ENCODE measurements around the gene MEIG1. TPM values are rescaled to one million over a fixed set of nuclear protein-coding genes. Genes with fewer than 3 reads are reported as not detected.

The MEIG1 gene
- total RNA-seq, 1 donor from 2014 or later: not detected

- Histone ChIP-seq H3K27me3 (no peaks in the 10 kb centered on the region), H3K79me2 (ENCODE audit: low read depth) (peaks cover 20% of the 10 kb centered on the region), H3F3A (ENCODE audit: low read depth) (peaks cover 29% of the 10 kb centered on the region), H4K20me1 (ENCODE audit: low read depth) (peaks cover 6% of the 10 kb centered on the region), H3K27ac (no peak overlapping the region), H3K9me3 (ENCODE audit: low read depth) (no peaks in the 10 kb centered on the region), H3K9ac (no peak overlapping the region), H3K4me3 (peak overlapping the region; percentile 63), H3K4me2 (peak overlapping the region; percentile 82), H3K4me1 (peaks cover 9% of the 10 kb centered on the region), H2AFZ (replicated peaks) (no peak overlapping the region), H3K36me3 (no peaks in the 10 kb centered on the region)
- TF ChIP-seq EZH2phosphoT487 (IDR thresholded peaks at IDR 0.05) (no peak), CTCF (IDR thresholded peaks at IDR 0.05) (no peak), EZH2 (IDR thresholded peaks at IDR 0.05) (no peak)
- no peak for DNase-seq (ENCODE audit: low spot score)
- Mint-ChIP-seq H3K4me1 (peaks cover 25% of the 10 kb centered on the region), H3K27ac (peak overlapping the region; percentile 40), H3K4me3 (peak overlapping the region; percentile 91), H3K9me3 (no peaks in the 10 kb centered on the region), H3K36me3 (no peaks in the 10 kb centered on the region), H3K27me3 (ENCODE audit: insufficient read depth, low read depth) (no peaks in the 10 kb centered on the region)
Measured at GRCh38 chr10:14954934-14955333, 4.3 kb upstream of the MEIG1 start.

- TF ChIP-seq EZH2phosphoT487 (IDR thresholded peaks at IDR 0.05) (no peak), CTCF (IDR thresholded peaks at IDR 0.05) (no peak), EZH2 (IDR thresholded peaks at IDR 0.05) (no peak)
- Histone ChIP-seq H4K20me1 (ENCODE audit: low read depth) (no peaks in the 10 kb centered on the region), H3K27ac (no peak overlapping the region), H3K4me2 (peak overlapping the region; percentile 92), H3K4me3 (peak overlapping the region; percentile 80), H3K36me3 (no peaks in the 10 kb centered on the region), H3K4me1 (peaks cover 4% of the 10 kb centered on the region), H3K27me3 (no peaks in the 10 kb centered on the region), H3K79me2 (ENCODE audit: low read depth) (no peaks in the 10 kb centered on the region), H3K9ac (no peak overlapping the region), H2AFZ (replicated peaks) (peak overlapping the region; percentile 68), H3F3A (ENCODE audit: low read depth) (peaks cover 26% of the 10 kb centered on the region), H3K9me3 (ENCODE audit: low read depth) (no peaks in the 10 kb centered on the region)
- Mint-ChIP-seq H3K4me3 (peak overlapping the region; percentile 95), H3K36me3 (no peaks in the 10 kb centered on the region), H3K27me3 (ENCODE audit: insufficient read depth, low read depth) (no peaks in the 10 kb centered on the region), H3K4me1 (peaks cover 11% of the 10 kb centered on the region), H3K27ac (peak overlapping the region; percentile 92), H3K9me3 (no peaks in the 10 kb centered on the region)
- DNase-seq (ENCODE audit: low spot score): no peak
Measured at GRCh38 chr10:14958872-14959220, 342 bp upstream of the MEIG1 start.

GRCh38 chr10:14967897-14968296, 8.7 kb downstream of the MEIG1 start:
- Mint-ChIP-seq H3K4me3 (no peak overlapping the region), H3K4me1 (no peaks in the 10 kb centered on the region), H3K36me3 (no peaks in the 10 kb centered on the region), H3K27me3 (ENCODE audit: insufficient read depth, low read depth) (peaks cover 4% of the 10 kb centered on the region), H3K27ac (no peak overlapping the region), H3K9me3 (no peaks in the 10 kb centered on the region)
- H3K9ac ChIP-seq: no peak overlapping the region
- no peaks in the 10 kb centered on the region for H4K20me1 ChIP-seq (ENCODE audit: low read depth)
- no peaks in the 10 kb centered on the region for H3K36me3 ChIP-seq
- no peaks in the 10 kb centered on the region for H3F3A ChIP-seq (ENCODE audit: low read depth)
- no peaks in the 10 kb centered on the region for H3K4me1 ChIP-seq
- H3K27ac ChIP-seq: no peak overlapping the region
- no peak overlapping the region for H3K4me3 ChIP-seq
- TF ChIP-seq CTCF (IDR thresholded peaks at IDR 0.05) (no peak), EZH2 (IDR thresholded peaks at IDR 0.05) (no peak), EZH2phosphoT487 (IDR thresholded peaks at IDR 0.05) (no peak)
- no peaks in the 10 kb centered on the region for H3K9me3 ChIP-seq (ENCODE audit: low read depth)
- H3K27me3 ChIP-seq: no peaks in the 10 kb centered on the region
- DNase-seq (ENCODE audit: low spot score): no peak
- no peak overlapping the region for H3K4me2 ChIP-seq
- H2AFZ ChIP-seq (replicated peaks): no peak overlapping the region
- no peaks in the 10 kb centered on the region for H3K79me2 ChIP-seq (ENCODE audit: low read depth)
